ENCODE measurements around the gene ZBTB8A.
"Not testable (repeated sequence)": the region's sequence is repeated elsewhere in the genome, so short reads cannot be mapped to it uniquely, and the experiment has no call there.

The ZBTB8A gene

DNA sequence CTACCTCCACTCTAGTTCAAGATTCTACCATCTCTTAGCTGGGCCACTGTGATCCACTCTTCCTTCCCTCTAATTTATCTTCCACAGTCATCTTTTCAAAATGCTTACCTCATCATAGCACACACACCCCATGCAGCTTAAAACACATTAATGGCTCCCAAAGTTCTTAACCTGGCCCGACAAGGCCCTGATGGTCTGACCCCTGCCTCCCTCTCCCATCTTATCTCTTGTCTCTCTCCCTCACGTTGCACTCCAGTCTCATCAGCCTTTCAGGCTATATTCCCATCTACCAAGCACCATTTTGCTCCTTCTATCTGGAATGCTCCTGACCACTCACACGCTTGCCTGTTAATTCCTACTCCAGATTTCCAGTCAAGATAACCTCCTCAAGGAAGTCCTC lies 2.5 kb upstream of the ZBTB8A start:
- no peak for DNase-seq (ENCODE audit: low spot score)

DNA sequence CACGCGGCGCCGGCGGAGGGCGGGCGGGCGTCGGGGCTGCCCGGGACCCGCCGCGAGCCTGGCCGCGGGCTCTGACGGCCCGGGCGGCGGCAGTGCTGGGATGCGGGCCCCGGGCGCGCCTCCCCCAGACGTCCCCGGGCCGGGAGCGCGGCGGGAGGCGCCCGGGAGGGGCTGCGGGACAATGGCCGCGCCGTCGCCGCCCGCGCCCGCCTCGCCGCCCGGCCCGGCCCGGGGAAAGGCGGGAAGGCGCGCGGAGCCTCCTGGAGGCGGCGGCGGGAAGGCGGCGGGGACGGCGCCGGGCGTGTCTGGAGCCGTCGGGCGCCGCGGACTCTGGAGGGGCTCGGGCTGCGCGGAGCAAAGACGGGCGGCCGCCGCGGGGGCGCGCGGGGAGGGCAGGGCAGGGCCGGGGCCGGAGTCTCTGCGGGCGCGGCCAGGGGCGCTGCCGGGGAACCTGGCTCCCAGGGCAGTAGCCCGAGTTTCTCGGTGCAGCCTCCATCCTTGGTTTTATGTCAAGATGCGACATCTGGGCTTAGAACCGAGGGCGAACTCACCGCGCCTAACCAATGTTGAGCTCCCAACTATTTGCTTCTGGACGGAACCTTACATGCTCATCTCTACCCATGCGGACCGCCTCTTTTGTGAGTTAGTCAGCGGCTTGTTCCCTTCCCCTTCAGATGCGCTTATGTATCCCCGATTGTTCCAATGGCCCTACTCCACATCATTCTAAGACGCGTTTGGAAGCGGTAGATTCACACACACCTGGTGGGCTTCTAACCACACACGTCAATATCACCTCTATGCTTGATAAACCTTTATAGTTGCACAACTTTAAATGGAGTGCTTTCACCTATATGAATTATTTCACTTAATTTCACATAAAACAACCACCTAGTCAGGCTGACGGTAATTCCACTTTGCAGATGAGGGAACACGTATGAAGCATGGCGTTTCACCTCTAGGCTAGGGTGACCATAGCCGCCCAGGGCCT lies 651 bp downstream of the ZBTB8A start:
- peak; percentile 20 for DNase-seq (ENCODE audit: low spot score)

DNA sequence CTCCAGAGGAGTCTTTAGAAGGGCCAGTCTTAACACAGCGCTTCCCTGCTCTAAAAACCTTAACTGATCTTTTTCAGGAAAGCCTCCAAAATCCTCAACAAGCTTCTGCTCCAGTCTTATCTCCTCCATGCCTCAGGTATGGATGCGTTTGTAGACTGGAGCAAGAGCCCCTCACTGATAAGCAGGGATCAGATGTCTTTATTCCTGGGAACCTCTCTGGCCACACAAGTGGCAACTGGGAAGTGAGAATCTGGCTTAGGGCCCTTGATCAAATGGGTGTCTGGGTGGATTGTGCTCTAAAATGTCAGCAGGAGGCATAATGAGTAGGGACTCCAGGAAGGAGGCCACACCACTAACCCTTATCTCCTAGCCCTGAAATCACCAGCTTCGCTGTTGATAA lies 1.4 kb downstream of the ZBTB8A start:
- no peak for DNase-seq (ENCODE audit: low spot score)

DNA sequence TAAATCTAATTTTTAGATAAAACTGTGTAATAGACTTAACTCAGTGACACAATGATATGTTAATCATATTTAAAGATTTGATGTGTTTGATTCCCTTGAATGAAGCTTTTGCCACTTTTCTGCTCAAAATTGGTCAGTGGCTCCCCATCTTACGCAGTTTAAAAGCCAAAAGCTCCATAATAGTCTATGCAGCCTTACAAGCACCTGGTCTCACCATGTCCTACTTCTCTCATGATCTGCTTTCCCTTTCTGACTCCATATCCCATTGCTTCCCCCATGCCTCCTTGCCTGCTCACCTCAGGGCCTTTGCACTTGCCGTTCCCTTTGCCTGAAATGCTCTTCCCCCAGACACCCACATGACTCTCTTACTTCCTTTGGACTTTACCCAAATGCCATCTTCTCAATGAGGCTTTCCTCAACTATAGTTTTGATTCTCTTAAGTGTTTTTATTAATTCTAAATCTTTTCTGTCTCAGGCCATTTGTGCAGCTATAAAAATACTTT lies 1.9 kb downstream of the ZBTB8A start:
- DNase-seq (ENCODE audit: low spot score): no peak

DNA sequence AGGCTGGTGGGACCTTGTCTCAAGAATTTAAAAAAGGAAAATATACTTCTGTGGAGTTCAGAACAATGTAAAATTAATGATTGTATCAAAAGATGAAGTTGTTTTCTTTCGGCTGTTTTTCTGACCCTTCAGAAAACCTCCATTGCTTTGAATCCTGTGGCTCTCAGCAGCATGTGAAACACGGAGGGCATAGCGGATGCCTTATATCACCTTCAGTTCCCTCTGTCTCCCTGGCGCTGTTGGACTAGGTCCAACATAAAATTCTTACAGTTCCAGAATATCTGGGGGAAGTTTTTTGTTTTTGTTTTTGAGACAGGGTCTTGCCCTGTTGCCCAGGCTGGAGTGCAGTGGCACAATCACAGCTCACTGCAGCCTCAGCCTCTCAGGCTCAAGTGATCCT lies 7.4 kb downstream of the ZBTB8A start:
- DNase-seq (ENCODE audit: low spot score): no peak

DNA sequence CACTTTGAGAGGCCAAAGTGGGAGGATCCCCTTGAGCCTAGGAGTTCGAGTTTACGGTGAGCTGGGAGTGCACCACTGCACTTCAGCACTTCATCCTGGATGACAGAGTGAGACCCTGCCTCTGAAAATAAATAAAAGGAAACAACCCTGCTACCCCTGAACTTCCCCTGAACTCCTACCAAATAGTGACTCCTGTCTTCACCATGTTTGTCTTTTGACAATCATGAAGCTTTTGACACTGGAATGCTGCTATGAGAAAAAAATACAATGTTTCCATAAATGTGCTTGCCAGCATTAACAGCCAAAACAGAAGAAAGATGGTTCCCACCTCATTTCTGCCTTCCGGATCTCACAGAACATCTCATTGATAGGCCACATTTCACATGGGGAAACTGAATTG lies 10.4 kb downstream of the ZBTB8A start:
- no peak for DNase-seq (ENCODE audit: low spot score)

DNA sequence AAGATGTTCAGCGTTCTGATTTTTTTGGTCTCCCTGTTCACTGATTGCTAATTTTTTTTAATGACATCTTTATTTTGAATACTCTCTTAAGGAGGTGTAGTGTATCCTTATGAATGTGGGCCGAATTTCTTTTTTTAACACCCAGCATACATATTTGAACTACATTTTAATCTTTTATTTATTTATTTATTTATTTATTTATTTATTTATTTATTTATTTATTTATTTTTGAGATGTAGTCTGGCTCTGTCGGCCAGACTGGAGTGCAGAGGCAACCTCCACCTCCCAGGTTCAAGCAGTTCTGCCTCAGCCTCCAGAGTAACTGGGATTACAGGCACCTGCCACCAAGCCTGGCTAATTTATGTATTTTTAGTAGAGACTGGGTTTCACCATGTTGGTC lies 15.1 kb downstream of the ZBTB8A start:
- no peak for DNase-seq (ENCODE audit: low spot score)

DNA sequence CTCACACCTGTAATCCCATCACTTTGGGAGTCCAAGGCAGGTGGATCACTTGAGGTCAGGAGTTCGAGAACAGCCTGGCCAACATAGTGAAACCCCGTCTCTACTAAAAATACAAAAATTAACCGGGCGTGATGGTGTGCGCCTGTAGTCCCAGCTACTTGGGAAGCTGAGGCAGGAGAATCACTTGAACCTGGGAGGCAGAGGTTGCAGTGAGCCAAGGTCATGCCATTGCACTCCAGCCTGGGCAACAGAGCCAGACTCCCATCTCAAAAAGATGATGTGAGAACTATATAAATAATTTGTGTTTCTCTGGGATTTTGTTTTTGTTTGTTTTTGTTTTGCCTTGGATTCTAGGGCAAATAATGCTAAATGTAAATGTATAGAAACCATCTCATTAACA lies 17.8 kb downstream of the ZBTB8A start:
- not testable (repeated sequence) for DNase-seq (ENCODE audit: low spot score)

DNA sequence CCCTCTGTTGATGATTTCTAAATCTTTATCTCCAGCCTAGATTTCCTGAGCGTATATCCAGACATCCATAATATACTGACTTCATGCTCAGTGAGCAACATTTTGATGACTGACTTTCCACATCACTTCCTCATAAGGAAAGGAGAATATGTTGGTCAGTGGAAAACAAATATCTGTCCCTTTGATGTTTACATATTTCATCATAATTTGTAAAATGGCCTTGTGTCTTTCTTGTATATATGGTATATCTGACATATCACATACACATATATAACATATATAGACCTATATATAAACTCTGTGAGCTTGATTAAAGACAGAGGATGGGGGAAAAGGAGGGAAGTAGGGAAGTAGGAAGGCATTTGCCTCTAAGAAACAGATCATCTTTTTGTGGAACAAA lies 18.6 kb downstream of the ZBTB8A start:
- no peak for DNase-seq (ENCODE audit: low spot score)

DNA sequence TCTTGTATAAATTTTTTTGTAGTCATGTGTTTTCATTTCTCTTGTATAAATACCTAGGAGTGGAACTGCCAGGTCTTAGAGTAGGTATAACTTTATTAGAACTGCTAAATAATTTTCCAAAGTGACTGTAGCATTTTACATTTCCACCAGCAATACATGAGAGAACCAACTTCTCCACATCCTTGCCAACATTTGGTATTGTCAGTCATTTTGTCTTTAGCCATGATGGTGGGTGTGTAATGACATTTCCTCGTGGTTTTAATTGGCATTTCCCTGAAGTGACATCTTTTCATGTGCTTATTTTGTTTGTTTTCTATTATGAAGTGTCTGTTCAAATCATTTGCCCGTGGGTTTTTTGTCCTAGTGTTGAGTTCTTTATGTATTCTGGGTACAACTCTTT lies 29.7 kb downstream of the ZBTB8A start:
- DNase-seq (ENCODE audit: low spot score): no peak

DNA sequence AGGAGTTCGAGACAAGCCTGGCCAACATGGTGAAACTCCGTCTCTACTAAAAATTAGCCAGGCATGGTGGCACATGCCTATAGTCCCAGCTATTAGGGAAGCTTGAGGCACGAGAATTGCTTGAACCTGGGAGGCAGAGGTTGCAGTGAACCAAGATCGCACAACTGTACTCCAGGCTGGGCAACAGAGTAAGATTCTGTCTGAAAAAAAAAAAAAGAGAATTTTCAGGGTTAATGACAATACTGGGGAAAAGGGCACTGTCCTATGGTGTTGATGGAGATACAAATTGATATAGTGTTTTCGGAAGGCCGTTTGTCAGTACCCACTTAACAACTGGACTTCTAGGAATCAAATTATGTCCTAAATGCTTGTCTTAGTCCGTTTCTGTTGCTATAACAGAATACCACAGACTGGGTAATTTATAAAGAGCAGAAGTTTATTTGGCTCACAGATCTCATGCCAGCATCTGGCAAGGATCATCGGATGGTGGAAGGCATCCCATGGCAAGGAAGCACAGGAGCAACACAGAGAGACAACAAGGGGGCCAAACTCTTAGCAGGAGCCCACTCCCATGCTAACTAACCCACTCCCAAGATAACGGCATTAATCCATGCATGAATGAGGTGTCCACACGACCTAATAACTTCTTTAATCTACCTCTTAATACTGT lies 41.3 kb downstream of the ZBTB8A start:
- DNase-seq (ENCODE audit: low spot score): no peak

DNA sequence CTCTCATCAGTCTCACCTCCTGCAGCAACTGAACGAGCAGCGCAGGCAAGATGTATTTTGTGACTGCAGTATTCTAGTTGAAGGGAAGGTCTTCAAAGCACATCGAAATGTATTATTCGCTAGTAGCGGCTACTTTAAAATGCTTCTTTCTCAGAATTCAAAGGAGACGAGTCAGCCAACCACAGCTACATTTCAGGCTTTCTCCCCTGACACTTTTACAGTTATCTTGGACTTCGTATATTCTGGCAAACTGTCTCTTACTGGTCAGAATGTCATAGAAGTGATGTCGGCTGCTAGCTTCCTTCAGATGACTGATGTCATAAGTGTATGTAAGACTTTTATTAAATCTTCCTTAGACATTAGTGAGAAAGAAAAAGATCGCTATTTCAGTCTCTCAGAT lies 53.7 kb downstream of the ZBTB8A start:
- no peak for DNase-seq (ENCODE audit: low spot score)

DNA sequence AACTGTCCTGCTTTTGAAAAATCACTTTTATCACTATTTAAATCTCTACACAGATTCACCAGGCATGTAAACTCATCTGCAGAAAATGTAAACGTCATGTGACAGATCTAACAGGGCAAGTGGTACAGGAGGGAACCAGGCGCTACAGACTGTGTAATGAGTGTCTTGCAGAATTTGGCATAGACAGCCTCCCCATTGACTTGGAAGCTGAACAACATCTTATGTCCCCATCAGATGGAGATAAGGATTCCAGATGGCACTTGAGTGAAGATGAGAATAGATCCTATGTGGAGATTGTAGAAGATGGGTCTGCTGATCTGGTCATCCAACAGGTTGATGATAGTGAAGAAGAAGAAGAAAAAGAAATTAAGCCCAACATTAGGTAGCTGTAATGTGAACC lies 60.8 kb downstream of the ZBTB8A start:
- no peak for DNase-seq (ENCODE audit: low spot score)

DNA sequence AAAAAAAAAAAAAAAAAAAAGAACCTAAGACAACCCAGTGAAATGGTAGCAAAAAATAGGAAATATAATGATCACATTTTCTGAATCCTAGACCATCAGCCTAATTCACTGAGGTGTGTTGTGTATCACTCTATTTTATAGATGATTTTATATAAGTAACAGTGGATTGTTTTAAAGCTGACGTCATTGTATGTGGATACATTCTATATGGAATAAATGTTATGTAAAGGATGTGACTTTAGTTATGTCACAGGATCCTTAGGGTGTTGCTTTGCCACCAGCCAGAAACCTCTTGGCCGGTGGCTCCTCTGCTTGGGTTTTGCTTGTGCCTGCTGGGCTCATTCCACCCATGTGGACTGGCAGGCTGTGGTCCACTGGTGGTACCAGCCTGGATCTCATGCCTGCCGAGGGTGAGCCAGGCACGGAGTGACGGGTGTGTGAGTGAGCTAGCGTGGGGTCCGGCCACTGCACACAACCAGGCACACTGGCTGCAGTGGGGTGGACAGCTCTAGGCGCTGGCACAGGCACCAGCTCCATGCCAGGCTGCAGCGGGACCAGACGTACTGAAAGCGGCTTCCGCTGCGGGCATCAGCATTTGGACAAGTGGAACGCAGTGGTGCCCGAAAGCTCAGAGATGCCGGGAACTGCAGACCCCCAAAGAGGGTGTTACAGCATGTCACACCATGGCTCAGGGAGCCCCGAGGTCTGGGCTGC lies 66.6 kb downstream of the ZBTB8A start:
- DNase-seq (ENCODE audit: low spot score): no peak

DNA sequence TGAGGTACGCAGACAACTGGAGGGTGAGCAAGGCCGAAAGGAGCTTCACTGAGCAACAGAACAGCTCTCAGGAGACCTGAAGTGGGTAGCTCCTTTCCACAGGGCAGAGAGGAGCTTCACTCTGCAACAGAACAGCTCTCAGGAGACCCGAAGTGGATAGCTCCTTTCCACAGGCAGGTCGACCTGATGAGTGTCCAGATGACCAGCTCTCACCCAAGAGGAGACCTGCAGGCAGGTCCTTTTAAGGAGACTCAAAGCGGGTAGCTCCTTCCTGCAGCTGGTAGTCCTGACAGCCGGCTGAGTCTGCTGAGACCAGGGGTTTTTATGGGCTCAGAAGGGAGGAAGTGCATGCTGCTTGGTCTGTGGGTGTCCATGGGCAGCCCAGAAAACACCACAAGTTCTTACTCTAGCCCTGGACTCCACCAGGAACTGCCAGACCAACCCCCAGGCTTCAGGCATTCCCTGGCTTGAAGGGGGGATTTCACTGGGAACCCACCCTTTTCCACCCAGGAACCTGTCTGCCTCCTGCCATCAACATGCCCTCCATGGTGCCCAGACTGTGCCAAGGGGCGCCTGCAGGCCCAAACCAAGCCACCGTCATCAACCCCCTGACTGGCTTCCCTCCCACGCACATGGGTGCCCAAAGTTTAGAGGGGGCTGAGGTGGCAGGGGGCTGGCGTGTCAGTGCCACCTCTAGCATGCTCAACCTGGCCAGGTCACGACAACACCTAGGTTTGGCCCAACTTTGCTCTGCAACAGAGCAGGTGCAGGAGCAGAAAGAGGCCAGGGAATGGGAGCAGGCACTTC lies 67.5 kb downstream of the ZBTB8A start:
- DNase-seq (ENCODE audit: low spot score): no peak

DNA sequence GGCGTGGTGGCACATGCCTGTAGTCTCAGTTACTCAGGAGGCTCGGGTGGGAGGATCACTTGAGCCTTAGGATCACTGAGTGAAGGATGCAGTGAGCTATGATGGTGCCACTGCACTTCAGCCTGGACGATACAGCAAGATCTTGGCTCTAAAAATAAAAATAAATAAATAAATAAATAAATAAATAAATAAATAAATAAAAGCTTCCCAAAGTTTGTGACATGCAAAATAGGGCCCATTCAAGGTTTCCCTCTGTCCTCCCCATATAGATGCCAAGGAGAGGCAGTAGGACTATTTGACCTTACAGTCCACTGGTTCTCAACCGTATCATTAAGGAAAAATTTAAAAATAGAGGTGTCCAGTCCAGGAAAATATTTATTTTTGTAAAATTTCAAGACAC lies 70.0 kb downstream of the ZBTB8A start:
- DNase-seq (ENCODE audit: low spot score): no peak

DNA sequence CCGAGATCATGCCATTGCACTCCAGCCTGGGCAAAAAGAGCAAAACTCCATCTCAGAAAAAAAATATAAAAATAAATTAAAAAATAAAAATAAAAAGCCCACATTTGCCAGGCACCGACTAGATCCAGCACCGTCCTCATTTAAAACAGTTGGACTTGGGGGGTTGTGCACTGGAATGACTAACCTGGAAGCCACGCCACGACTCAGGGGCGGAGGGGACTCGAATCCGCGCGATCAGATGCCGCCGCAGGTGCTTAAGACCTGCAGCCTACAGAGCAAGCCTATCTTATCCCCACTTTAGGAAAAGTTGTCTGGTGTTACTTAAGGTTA lies 72.6 kb downstream of the ZBTB8A start:
- DNase-seq (ENCODE audit: low spot score): no peak

DNA sequence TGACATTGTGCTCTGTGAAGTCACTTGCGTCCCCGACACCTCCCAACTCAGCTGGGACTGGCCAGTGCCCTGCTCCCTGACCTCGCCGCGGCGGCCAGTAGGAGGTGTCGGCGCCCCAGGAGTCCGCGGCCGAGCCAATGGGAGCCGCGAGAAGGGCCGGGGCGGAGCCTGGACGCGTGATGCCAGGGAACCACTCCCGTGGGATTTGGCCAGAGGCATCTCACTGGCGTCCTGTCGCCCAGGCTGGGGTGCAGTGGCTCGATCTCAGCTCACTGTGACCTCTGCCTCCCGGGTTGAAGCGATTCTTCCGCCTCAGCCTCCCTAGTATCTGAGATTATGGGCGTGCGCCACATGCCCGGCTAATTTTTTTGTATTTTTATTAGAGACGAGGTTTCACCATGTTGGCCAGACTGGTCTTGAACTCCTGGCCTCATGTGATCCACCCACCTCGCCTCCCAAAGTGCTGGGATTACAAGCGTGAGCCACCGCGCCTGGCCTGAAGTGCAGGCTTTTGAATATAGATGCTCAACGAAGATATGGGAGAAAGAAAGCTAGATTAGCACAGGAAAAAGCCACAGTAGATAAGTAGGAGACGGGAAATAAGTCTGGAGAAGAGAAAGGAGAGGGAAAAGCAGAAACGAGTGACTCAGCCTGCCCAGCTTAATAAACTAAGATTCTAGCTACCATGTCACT lies 73.1 kb downstream of the ZBTB8A start:
- peak; percentile 96 for DNase-seq (ENCODE audit: low spot score)

DNA sequence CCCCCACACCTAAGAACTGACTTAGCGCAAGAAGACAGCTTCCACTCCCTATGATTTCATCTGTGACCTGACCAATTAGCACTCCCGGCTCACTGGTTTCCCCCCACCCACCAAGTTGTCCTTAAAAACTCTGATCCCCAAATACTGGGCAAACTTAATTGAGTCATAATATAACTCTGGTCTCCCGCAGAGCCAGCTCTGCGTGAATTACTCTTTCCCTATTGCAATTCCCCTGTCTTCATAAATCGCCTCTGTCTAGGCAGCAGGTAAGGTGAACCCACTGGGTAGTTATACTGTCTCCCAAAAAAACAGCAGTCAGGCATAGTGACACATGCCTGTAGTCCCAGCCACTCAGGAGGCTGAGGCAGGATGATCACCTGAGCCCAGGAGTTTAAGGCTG lies 74.2 kb downstream of the ZBTB8A start:
- no peak for DNase-seq (ENCODE audit: low spot score)

DNA sequence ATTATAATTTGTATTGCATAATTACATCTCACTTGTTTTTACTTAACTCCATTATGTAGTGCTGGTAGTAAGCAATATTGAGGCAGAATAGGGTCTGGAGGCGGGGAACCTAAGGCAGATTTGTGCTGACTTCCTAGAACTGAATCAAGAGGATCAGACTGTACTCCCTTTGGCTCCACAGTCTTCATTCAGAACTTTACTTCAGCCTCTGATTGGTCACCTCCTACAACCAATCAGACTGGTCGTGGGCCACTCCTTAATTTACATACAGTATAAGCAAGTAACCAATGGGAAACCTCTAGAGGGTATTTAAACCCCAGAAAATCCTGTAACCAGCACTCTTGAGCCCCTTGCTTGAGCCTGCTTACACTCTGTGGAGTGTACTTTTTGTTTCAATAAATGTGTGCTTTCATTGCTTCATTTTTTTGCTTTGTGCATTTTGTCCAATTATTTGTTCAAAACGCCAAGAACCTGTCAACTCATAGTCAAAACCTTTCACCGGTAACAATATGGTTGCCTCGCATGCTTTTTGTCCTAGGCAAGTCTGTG lies 79.5 kb downstream of the ZBTB8A start:
- no peak for DNase-seq (ENCODE audit: low spot score)
